GM12865 (cell line): ENCODE measurements around the gene GLI3.

Experiments
- DNase-seq: peaks from one replicate; pipeline ENCODE4 v3.0.0; 2010; ENCODE audit warnings: low read depth
- H3K4me3 ChIP-seq: 2 replicates; pipeline ENCODE4 v1.5.1; 2011; ENCODE audit warnings: mild to moderate bottlenecking, low read depth, low read length, control low read depth
- TF ChIP-seq, protein P1 (sequence below): IDR thresholded peaks from 2 replicates; pipeline ENCODE4 v1.5.1; 2011; ENCODE audit warnings: low read length, control low read depth, low read depth, inconsistent platforms; ENCODE audit not compliant: insufficient read depth; ENCODE audit errors: missing control alignments

GLI3 gene

DNA sequence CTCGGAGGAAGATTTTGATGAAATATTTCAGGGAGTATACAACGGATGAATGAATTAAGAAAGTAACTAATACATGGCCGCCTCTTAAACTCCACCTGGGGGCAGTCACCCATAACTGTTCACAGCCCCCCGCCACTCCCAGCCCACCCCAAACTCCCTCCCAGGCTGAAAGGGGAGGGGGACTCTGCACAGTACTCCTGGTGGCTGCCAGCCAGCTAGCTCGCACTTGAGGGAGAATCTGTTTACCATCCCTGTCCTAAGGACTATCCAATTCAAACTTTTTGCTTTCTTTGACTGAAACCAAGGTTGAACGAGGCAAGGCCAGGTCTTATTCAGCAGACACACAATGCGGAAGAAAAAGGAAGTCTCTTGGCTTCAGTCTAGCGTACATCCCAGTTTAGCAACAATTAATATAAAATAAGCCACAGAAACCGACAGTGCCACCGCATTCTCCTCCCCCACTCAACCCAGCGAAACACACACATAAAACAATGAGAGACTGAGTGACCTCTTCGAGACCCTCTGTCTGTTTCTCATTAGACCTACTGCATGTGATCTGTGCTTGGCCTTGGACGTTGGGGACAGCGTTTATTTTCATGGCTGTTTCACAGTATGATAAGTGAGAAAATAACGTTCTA, 219.5 kb downstream of the GLI3 start:
- DNase-seq: no peak
- no peak overlapping the region for H3K4me3 ChIP-seq
- TF ChIP-seq, protein P1, sequence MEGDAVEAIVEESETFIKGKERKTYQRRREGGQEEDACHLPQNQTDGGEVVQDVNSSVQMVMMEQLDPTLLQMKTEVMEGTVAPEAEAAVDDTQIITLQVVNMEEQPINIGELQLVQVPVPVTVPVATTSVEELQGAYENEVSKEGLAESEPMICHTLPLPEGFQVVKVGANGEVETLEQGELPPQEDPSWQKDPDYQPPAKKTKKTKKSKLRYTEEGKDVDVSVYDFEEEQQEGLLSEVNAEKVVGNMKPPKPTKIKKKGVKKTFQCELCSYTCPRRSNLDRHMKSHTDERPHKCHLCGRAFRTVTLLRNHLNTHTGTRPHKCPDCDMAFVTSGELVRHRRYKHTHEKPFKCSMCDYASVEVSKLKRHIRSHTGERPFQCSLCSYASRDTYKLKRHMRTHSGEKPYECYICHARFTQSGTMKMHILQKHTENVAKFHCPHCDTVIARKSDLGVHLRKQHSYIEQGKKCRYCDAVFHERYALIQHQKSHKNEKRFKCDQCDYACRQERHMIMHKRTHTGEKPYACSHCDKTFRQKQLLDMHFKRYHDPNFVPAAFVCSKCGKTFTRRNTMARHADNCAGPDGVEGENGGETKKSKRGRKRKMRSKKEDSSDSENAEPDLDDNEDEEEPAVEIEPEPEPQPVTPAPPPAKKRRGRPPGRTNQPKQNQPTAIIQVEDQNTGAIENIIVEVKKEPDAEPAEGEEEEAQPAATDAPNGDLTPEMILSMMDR: no peak

DNA sequence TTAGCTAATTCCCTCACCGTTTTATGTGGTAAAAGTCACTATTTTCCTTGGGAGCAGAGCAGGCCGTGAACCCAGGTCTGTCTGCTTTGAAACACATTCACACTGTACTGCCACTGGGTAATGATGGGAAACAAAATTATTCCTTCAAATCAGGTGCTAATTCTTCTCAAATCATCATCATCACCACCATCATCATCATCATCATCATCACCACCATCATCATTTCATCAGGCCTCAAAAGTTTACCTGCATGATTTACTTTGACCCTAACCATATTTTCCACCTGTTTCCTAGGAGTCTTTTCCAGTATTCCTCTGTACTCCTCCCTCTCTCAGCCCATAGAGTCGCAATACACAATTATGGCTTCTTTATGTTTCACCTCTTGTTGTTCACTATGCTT, 220.5 kb downstream of the GLI3 start:
- TF ChIP-seq, protein P1: no peak
- DNase-seq: no peak
- no peak overlapping the region for H3K4me3 ChIP-seq

DNA sequence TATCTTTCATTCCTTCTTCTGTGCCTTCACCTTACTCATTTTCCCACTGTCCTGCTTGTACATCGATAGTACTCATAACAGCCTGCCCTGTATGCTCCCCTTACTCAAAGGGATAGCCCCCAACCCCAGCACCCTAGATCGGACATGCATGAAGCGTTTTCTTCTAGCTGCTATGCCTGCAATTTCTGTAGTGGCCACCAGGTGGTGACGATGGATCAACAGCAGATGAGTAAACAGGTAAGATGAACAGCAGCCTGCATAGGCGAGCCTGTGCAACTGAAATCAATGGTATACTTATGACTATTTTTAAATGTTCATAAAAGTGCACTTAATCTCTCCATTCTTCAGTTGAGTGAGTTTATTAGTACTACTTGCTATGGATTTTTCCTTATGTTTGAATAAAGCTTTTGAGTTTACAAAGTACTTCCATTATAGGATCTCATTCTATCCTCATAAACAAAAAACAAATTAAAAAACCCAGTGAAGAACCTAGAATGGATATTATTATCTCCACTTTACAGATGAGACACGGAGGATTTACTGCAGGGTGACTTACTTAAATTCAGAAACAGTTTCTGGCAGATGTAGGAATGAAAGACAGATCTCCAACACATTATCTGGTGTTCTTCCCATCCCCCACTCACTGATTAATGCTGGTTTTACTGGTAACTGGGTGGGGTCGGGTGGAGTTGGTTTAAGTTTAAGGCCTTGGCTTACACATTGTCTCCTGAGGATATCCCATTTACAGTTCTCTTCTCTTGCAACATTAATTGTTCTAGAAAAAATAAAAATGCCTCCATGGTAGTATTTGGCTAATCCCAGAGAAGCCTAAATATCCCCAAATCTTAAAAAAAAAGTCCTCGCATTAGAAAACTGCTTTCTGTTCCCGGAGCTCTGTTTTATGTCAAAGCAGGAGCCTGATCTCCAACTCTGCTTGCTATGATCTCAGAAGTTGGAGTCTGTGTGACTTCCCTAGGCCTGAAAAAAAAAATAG, 222.1 kb downstream of the GLI3 start:
- TF ChIP-seq, protein P1: peak; percentile 69
- peak; percentile 75 for DNase-seq
- H3K4me3 ChIP-seq: no peak overlapping the region

DNA sequence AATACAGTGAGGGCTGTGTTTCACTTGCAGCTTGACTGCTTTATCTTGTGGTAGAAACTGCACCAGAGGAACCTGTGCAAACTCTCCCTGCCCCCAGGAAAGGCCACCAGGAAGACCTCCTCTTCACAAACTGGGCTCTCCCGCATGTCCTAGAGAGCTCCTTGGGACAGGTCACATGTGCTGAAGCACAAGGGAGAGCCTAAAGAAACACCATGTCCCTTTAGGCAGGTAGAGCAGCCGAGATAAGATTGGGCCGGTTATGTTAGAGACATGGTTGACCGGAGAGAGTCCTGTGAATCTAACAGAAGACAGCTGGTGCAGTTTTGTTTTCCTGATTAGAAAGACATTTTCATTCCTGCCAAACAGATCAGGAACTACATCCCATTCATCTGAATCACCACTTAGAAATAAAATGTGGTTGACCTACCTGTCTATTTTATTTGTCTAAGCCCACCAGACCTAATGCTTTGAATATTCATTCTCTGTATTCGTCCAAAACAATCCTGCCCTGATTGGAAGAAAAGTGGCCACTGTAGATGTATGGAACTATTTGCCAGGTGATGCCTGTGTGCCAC, 224.1 kb downstream of the GLI3 start:
- DNase-seq: no peak
- TF ChIP-seq, protein P1: no peak
- H3K4me3 ChIP-seq: no peak overlapping the region

DNA sequence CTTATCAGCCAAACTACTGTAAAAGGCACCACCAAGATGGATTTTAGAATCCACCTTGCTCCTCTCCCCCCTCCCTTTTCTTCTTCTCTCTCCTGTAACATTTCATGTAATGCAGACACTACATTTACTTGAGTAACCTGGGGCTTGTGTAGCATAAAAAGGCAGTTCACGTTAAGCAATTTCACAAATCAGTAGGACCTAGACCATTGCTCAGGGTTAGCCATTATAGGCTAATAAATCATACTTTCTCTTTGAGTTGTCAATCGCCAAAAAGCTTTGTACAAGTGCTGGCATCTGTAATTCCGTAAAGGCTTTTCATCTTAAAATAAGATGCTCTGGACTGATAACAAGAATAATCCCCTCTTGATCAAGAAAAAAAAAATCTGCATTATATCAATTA, 224.7 kb downstream of the GLI3 start:
- H3K4me3 ChIP-seq: no peak overlapping the region
- DNase-seq: no peak
- TF ChIP-seq, protein P1: no peak

DNA sequence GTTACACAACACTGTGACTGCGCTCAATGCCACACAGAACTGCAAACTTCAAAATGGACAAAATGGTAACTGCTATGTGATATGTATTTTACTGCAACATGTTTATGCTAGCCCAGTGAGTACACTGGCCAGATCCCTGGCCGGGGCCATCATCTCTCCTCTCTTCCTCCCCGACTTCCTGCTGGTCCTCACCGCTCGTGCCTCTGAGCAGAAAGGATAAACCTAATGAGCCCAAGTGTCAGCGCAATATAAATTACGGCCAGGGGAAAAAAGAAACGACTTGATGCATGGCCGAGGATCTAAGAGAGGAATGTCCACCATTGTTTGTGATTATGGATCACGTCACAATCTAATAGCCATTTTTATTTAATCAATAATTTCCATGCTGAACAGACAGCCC, 225.2 kb downstream of the GLI3 start:
- TF ChIP-seq, protein P1: no peak
- DNase-seq: no peak
- no peak overlapping the region for H3K4me3 ChIP-seq
